DOHH2 (cell line): ENCODE measurements around the gene KLK8.

Source experiments
- H3F3A ChIP-seq: fragments of 200-600 bp; sonication (generic), shearing (Covaris generic); 2 replicates; pipeline ENCODE4 v1.6.0; 2016; ENCODE audit warnings: antibody characterized with exemption, mild to moderate bottlenecking; ENCODE audit not compliant: control insufficient read depth, insufficient read depth
- H3K27ac ChIP-seq: fragments of 200-600 bp; sonication (generic); 2 replicates; pipeline ENCODE4 v1.5.1; 2014; ENCODE audit warnings: low read depth, mild to moderate bottlenecking, low read length, moderate library complexity
- H3K27me3 ChIP-seq: fragments of 200-600 bp; sonication (generic); 2 replicates; pipeline ENCODE4 v1.6.1; 2014; ENCODE audit warnings: mild to moderate bottlenecking, low read length, mixed read lengths; ENCODE audit not compliant: control insufficient read depth
- H3K36me3 ChIP-seq: fragments of 200-600 bp; sonication (generic); 2 replicates; pipeline ENCODE4 v1.6.1; 2014; ENCODE audit warnings: mild to moderate bottlenecking, low read length, moderate library complexity, mixed read lengths; ENCODE audit not compliant: control insufficient read depth
- H3K4me1 ChIP-seq: fragments of 200-600 bp; sonication (generic); 2 replicates; pipeline ENCODE4 v1.6.1; 2014; ENCODE audit warnings: mild to moderate bottlenecking, low read length, mixed read lengths; ENCODE audit not compliant: control insufficient read depth
- H3K4me2 ChIP-seq: fragments of 200-600 bp; sonication (generic); 2 replicates; pipeline ENCODE4 v1.6.0; 2014; ENCODE audit warnings: mild to moderate bottlenecking, low read length, moderate library complexity
- H3K4me3 ChIP-seq: fragments of 200-600 bp; sonication (generic); 2 replicates; pipeline ENCODE4 v1.5.1; 2014; ENCODE audit warnings: mild to moderate bottlenecking, low read length, mixed read lengths
- H3K79me2 ChIP-seq: fragments of 200-600 bp; sonication (generic); 2 replicates; pipeline ENCODE4 v1.6.1; 2014; ENCODE audit warnings: mild to moderate bottlenecking, low read length, mixed read lengths; ENCODE audit not compliant: control insufficient read depth
- H3K9me2 ChIP-seq: fragments of 200-600 bp; sonication (generic); replicated peaks from 2 replicates; pipeline ENCODE4 v1.6.1; 2014; ENCODE audit warnings: mild to moderate bottlenecking, low read length, mixed read lengths; ENCODE audit not compliant: control insufficient read depth
- H3K9me3 ChIP-seq: fragments of 200-600 bp; sonication (generic); 2 replicates; pipeline ENCODE4 v1.6.1; 2014; ENCODE audit warnings: antibody characterized with exemption, low read length, mixed read lengths; ENCODE audit not compliant: control insufficient read depth, insufficient read depth
- H4K20me1 ChIP-seq: fragments of 200-600 bp; sonication (generic); 2 replicates; pipeline ENCODE4 v1.6.0; 2014; ENCODE audit warnings: low read depth, mild to moderate bottlenecking, antibody characterized with exemption, low read length, moderate library complexity; ENCODE audit not compliant: control insufficient read depth, insufficient read depth
- CTCF ChIP-seq: fragments of 200-600 bp; sonication (generic); IDR thresholded peaks from one replicate; pipeline ENCODE4 v1.5.1; 2014; ENCODE audit warnings: antibody characterized with exemption, mild to moderate bottlenecking, low read depth, low read length; ENCODE audit not compliant: poor library complexity, severe bottlenecking
- EZH2phosphoT487 ChIP-seq: fragments of 200-600 bp; sonication (generic); IDR thresholded peaks from 2 replicates; pipeline ENCODE4 v1.6.1; 2017; ENCODE audit warnings: borderline replicate concordance, mild to moderate bottlenecking, antibody characterized with exemption, low read length, moderate library complexity, mixed read lengths

The KLK8 gene

GRCh38 chr19:50968716-50969412 is 32.5 kb downstream of the KLK8 start:
- Histone ChIP-seq H3K27me3 (no peaks in the 10 kb centered on the region), H3F3A (no peaks in the 10 kb centered on the region), H4K20me1 (no peaks in the 10 kb centered on the region), H3K9me3 (no peaks in the 10 kb centered on the region), H3K27ac (no peak overlapping the region), H3K79me2 (no peaks in the 10 kb centered on the region), H3K4me3 (no peak overlapping the region), H3K36me3 (no peaks in the 10 kb centered on the region), H3K9me2 (no peaks in the 10 kb centered on the region), H3K4me1 (no peaks in the 10 kb centered on the region), H3K4me2 (no peak overlapping the region)
- TF ChIP-seq CTCF, result no peak
- TF ChIP-seq EZH2phosphoT487, result no peak

DNA sequence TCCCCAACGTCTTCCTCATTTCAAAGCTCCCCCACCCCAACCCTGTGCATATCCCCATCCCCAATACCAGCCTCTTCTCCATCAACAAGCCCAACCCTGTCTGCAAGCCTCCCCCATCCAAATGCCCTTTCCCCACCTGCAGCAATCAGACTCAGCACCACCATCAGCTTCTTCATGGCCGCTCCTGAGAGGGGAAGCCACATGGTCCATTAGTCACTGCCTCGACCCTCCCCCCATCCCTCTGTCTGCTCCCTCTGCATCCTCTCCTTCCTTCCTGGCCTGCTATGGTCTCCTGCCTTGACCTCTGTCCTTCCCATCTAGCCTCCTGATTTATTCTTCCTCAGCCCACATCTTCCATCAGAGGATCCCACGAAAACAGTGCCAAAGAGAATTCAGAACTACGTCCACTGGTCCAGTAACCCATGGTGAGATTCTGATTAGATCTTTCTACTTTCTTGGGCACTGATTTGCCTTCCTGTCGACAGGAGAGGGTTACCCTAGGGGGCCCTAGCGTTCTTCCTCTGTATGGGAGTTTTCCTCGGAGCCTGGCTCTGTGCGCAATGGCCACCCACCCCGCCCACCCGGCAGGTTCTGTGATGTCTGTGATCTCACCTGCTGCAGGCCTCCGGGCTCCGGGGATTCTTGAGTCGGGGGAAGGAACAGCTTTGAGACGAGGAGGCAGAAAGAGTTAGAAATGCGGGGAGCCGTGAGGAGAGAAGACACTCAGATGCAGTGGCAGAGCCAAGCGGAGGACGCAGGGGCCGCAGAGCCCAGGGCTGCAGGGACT is 33.3 kb downstream of the KLK8 start:
- Histone ChIP-seq H3F3A (no peaks in the 10 kb centered on the region), H3K27ac (no peak overlapping the region), H3K4me2 (no peak overlapping the region)

GRCh38 chr19:50964266-50964665 is 37.1 kb downstream of the KLK8 start:
- TF ChIP-seq EZH2phosphoT487 (no peak), CTCF (no peak)
- H3K79me2 ChIP-seq, result no peaks in the 10 kb centered on the region
- no peaks in the 10 kb centered on the region for H3K27me3 ChIP-seq
- no peaks in the 10 kb centered on the region for H3K4me1 ChIP-seq
- H3K36me3 ChIP-seq, result no peaks in the 10 kb centered on the region
- H3K27ac ChIP-seq, result no peak overlapping the region
- H3F3A ChIP-seq, result no peaks in the 10 kb centered on the region
- no peak overlapping the region for H3K4me2 ChIP-seq
- H4K20me1 ChIP-seq, result no peaks in the 10 kb centered on the region
- no peak overlapping the region for H3K4me3 ChIP-seq
- H3K9me2 ChIP-seq, result no peaks in the 10 kb centered on the region
- H3K9me3 ChIP-seq, result peaks cover 8% of the 10 kb centered on the region; the same call in 1 of the 2 replicates

More for the DNA sequence above, 33.3 kb downstream of the KLK8 start:
- TF ChIP-seq CTCF (no peak), EZH2phosphoT487 (no peak)
- no peaks in the 10 kb centered on the region for H3K9me2 ChIP-seq
- no peaks in the 10 kb centered on the region for H3K79me2 ChIP-seq
- H3K4me1 ChIP-seq, result no peaks in the 10 kb centered on the region
- no peaks in the 10 kb centered on the region for H3K27me3 ChIP-seq
- H3K36me3 ChIP-seq, result no peaks in the 10 kb centered on the region
- no peaks in the 10 kb centered on the region for H3K9me3 ChIP-seq
- H3K4me3 ChIP-seq, result no peak overlapping the region
- no peaks in the 10 kb centered on the region for H4K20me1 ChIP-seq
